HUES48 (cell line): Measurements from ENCODE around the gene ALPL.

ENCODE experiments used
- H3K27ac ChIP-seq: one replicate; pipeline ENCODE4 v1.7.0; 2013; ENCODE audit warnings: low read depth, low read length, inconsistent platforms
- H3K27me3 ChIP-seq: 2 replicates; pipeline ENCODE4 v1.6.1; 2013; ENCODE audit warnings: mild to moderate bottlenecking, low read length; ENCODE audit not compliant: control insufficient read depth, insufficient read depth
- H3K36me3 ChIP-seq: 2 replicates; pipeline ENCODE4 v1.6.1; 2013; ENCODE audit warnings: low read length; ENCODE audit not compliant: control insufficient read depth, insufficient read depth
- H3K4me1 ChIP-seq: 2 replicates; pipeline ENCODE4 v1.6.1; 2013; ENCODE audit warnings: mild to moderate bottlenecking, low read length; ENCODE audit not compliant: control insufficient read depth, insufficient read depth
- H3K4me3 ChIP-seq: 2 replicates; pipeline ENCODE4 v1.5.1; 2013; ENCODE audit warnings: mild to moderate bottlenecking, low read depth, low read length
- H3K9ac ChIP-seq: 2 replicates; pipeline ENCODE4 v1.6.1; 2013; ENCODE audit warnings: mild to moderate bottlenecking, low read depth, low read length, moderate library complexity
- H3K9me3 ChIP-seq: 2 replicates; pipeline ENCODE4 v1.6.1; 2013; ENCODE audit warnings: low read length; ENCODE audit not compliant: control insufficient read depth, insufficient read depth

ALPL gene

GRCh38 chr1:21570885-21571284, 61.7 kb downstream of the ALPL start:
- Histone ChIP-seq H3K27ac (no peak overlapping the region), H3K4me1 (peaks cover 21% of the 10 kb centered on the region), H3K36me3 (peaks cover 16% of the 10 kb centered on the region), H3K4me3 (no peak overlapping the region), H3K27me3 (no peaks in the 10 kb centered on the region), H3K9ac (no peak overlapping the region), H3K9me3 (no peaks in the 10 kb centered on the region)

DNA sequence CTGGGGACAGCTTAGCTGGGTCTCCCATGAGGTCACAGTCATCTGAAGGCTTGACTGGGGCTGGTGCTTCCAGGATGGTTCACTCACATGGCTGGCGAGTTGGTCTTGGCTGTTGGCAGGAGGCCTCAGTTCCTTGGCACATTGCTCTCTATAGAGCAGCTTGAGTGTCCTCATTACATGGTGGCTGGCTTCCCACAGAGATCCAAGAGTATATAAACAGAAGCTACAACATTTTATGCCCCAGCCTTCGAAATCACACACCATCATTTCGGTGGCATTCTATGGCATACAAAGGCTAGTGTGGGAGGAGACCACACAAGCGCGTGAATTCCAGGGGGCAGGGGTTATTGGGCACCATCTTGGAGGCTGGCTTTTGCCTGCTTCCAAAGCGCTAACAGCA, 63.0 kb downstream of the ALPL start:
- H3K4me3 ChIP-seq = no peak overlapping the region
- peaks cover 13% of the 10 kb centered on the region for H3K36me3 ChIP-seq
- H3K9me3 ChIP-seq = no peaks in the 10 kb centered on the region
- no peaks in the 10 kb centered on the region for H3K27me3 ChIP-seq
- H3K27ac ChIP-seq = no peak overlapping the region
- H3K9ac ChIP-seq = no peak overlapping the region
- H3K4me1 ChIP-seq = peaks cover 21% of the 10 kb centered on the region

- Histone ChIP-seq H3K27me3 (no peaks in the 10 kb centered on the region), H3K9me3 (no peaks in the 10 kb centered on the region), H3K27ac (no peak overlapping the region), H3K9ac (no peak overlapping the region), H3K36me3 (peaks cover 12% of the 10 kb centered on the region), H3K4me3 (no peak overlapping the region), H3K4me1 (peaks cover 21% of the 10 kb centered on the region)
Measured at GRCh38 chr1:21572735-21573277, 63.6 kb downstream of the ALPL start.

GRCh38 chr1:21573475-21573874, 64.3 kb downstream of the ALPL start:
- Histone ChIP-seq H3K9ac (no peak overlapping the region), H3K27me3 (no peaks in the 10 kb centered on the region), H3K27ac (peak overlapping the region; percentile 83), H3K9me3 (no peaks in the 10 kb centered on the region), H3K36me3 (peaks cover 8% of the 10 kb centered on the region), H3K4me1 (peaks cover 21% of the 10 kb centered on the region), H3K4me3 (no peak overlapping the region)

DNA sequence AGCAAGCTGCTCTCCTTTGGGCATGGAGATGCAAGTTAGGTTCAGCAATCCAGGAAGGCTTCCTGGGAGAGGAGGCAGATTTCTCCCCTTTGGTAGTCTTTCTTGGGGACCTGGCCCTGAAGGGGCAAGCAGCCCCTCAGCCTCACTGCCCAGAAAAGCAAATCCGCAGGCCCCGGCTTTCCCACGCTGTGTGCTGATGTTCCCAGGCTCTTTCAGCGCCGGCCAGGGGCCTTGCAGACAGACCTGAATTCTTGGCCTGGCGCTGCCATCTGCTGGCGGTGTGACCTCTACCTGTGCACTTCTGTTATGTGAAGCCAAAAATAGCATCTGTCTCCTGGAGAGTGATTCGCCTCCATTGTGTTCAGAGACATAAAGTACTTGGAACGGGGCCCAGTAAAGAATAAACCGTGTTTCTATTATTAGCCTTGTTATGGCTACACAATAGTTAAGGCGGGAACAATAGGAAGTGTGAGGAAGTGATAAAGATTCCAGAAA, 64.8 kb downstream of the ALPL start:
- H3K9me3 ChIP-seq = no peaks in the 10 kb centered on the region
- H3K36me3 ChIP-seq = peaks cover 8% of the 10 kb centered on the region
- H3K9ac ChIP-seq = no peak overlapping the region
- peaks cover 21% of the 10 kb centered on the region for H3K4me1 ChIP-seq
- H3K4me3 ChIP-seq = no peak overlapping the region
- no peaks in the 10 kb centered on the region for H3K27me3 ChIP-seq
- peak overlapping the region; percentile 83 for H3K27ac ChIP-seq

- no peaks in the 10 kb centered on the region for H3K9me3 ChIP-seq
- H3K9ac ChIP-seq = no peak overlapping the region
- H3K36me3 ChIP-seq = peaks cover 8% of the 10 kb centered on the region
- H3K27me3 ChIP-seq = no peaks in the 10 kb centered on the region
- no peak overlapping the region for H3K4me3 ChIP-seq
- peak overlapping the region; percentile 83 for H3K27ac ChIP-seq
- H3K4me1 ChIP-seq = peaks cover 21% of the 10 kb centered on the region
Measured at GRCh38 chr1:21574466-21575151, 65.4 kb downstream of the ALPL start.

GRCh38 chr1:21575351-21575942, 66.2 kb downstream of the ALPL start:
- Histone ChIP-seq H3K9me3 (no peaks in the 10 kb centered on the region), H3K4me1 (peaks cover 21% of the 10 kb centered on the region), H3K36me3 (peaks cover 5% of the 10 kb centered on the region), H3K4me3 (no peak overlapping the region), H3K27ac (no peak overlapping the region), H3K27me3 (no peaks in the 10 kb centered on the region), H3K9ac (no peak overlapping the region)

GRCh38 chr1:21576031-21576797, 67.0 kb downstream of the ALPL start:
- peaks cover 21% of the 10 kb centered on the region for H3K4me1 ChIP-seq
- no peak overlapping the region for H3K27ac ChIP-seq
- H3K4me3 ChIP-seq = no peak overlapping the region
- no peaks in the 10 kb centered on the region for H3K9me3 ChIP-seq
- no peaks in the 10 kb centered on the region for H3K27me3 ChIP-seq
- H3K9ac ChIP-seq = no peak overlapping the region
- no peaks in the 10 kb centered on the region; the same call in 1 of the 2 replicates for H3K36me3 ChIP-seq

GRCh38 chr1:21576798-21577187, 67.6 kb downstream of the ALPL start:
- peaks cover 21% of the 10 kb centered on the region for H3K4me1 ChIP-seq
- H3K4me3 ChIP-seq = no peak overlapping the region
- H3K9me3 ChIP-seq = no peaks in the 10 kb centered on the region
- no peaks in the 10 kb centered on the region; the same call in 1 of the 2 replicates for H3K36me3 ChIP-seq
- no peak overlapping the region for H3K27ac ChIP-seq
- no peaks in the 10 kb centered on the region for H3K27me3 ChIP-seq
- no peak overlapping the region for H3K9ac ChIP-seq

GRCh38 chr1:21577324-21577723, 68.1 kb downstream of the ALPL start:
- no peaks in the 10 kb centered on the region for H3K27me3 ChIP-seq

More at GRCh38 chr1:21577324-21577723, 68.1 kb downstream of the ALPL start:
- Histone ChIP-seq H3K4me3 (no peak overlapping the region), H3K9me3 (no peaks in the 10 kb centered on the region), H3K36me3 (no peaks in the 10 kb centered on the region; the same call in 1 of the 2 replicates), H3K4me1 (peaks cover 21% of the 10 kb centered on the region), H3K27ac (no peak overlapping the region), H3K9ac (no peak overlapping the region)
